ENCODE measurements around the gene MEIS1.

- TF ChIP-seq CTCF (IDR thresholded peaks at IDR 0.05) (no peak), EP300 (IDR thresholded peaks at IDR 0.05) (no peak), POLR2A (IDR thresholded peaks at IDR 0.05) (no peak)
Measured at GRCh38 chr2:66507673-66508201, 72.8 kb downstream of the MEIS1 start.

Data from stomach (tissue), 4 donors.